ENCODE results near the gene FER.
"Not testable (repeated sequence)": the region's sequence is repeated elsewhere in the genome, so short reads cannot be mapped to it uniquely, and the experiment has no call there.

Gene FER

GRCh38 chr5:109052216-109052615 lies 304.5 kb downstream of the FER start:
- DNase-seq: not testable (repeated sequence)

DNA sequence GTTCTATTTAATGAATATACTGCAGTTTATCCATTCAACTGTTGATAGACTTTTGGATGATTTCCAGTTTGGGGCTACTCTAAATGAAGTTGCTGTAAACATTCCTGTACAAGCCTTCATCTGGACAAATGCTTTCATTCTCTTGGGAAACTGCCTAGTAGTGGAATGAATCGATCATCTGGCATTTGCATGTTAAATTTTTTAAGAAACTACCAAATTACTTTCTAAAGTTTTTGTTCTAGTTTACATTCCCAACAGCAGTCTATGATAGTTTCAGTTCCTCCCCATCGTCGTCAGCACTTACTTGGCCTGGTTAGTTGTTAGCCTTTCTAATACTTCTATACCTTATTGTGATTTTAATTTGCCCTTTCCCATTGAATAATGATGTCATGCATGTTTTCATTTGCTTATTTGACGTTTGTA lies 306.3 kb downstream of the FER start:
- DNase-seq: no peak

GRCh38 chr5:109060378-109061025 lies 312.8 kb downstream of the FER start:
- DNase-seq: no peak

DNA sequence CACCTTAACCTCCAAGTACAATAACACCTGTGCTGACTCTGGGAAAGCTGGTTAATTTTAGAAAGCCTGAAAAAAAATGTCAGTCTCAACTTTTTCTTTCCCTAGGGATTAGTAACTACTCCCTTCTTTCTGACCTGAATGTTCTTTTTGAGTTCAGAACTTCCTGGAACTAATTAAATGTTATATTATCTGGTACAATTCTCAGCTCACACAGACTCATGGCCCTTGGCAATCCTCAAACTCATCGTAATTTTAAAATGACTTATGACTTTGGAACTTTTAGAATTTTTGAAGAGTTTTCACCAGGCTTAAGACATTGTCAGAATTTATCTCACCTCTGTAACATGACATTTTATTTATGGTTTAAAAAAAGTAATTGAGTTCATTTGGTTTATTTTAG lies 315.0 kb downstream of the FER start:
- DNase-seq: no peak

DNA sequence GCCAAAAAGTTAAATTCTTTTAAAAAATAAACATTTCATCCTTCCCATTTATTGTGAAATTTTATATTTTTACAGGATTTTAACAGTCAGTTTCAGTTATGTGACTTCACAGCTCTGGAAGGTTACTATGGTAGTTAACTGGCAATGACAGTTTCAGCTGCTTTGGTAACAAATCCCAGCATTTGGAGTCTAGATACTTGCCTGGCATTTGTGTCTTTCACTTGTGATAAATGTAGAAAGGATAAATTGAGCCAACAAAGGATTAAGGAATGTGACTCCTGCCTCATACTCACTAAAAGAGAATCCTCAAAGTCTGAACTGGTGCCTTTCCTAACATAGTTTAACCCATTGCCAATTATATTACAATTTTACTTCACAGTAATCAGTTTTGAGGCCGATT lies 315.5 kb downstream of the FER start:
- DNase-seq: no peak

DNA sequence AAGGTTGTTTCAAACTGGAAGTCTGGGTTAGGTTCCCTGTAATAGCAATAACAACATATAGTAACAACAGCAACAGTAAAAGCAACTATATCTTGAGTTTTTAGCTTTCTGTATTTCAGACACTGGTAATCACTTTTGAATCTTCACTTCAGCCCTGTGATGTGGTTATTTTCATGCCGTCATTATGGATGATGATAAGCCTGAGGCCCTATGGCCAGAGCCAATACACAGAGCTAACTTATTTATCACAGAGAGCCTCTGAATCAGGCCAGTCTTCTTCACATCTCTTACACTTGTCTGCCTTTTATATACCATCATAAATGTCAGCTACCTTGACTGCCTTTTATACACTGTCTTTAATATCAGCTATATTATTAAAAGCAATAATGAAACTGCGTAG lies 329.0 kb downstream of the FER start:
- DNase-seq: no peak

DNA sequence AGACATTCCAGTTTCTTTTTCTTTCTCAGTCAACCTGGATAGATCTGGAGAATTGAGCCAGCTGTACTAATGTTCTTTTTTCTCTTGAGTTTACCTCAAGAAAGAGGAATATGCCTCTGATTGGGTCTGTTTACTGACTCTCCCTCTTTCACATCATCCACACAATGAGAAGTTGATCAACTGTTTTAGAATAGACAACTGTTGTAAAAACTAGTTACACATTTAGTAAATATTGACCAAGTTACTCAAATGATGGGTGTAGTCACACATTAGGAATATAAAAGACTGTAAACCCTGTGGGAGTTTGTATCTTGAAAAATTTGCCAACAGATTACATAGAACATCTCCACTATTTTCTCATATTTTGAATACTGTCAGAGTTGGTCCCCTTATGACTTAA lies 330.8 kb downstream of the FER start:
- no peak for DNase-seq

DNA sequence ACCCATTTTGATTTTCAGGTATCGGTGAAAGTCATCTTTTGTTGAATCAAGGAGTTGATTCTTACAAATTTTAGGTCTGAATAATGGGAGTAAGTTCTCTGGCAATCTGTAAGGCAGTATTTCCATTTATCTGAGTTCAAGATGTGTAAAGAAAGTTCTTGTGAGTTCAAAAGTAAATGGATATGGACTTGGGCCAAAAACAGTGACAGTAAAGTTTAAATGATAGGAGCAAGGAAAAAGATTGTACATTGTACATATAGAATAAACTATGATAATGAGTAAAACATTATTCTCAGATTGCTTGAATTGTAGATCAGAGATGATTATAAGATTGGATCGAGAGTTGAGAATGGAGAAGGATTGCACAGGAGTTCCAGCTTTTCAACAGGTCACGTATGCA lies 332.8 kb downstream of the FER start:
- no peak for DNase-seq

DNA sequence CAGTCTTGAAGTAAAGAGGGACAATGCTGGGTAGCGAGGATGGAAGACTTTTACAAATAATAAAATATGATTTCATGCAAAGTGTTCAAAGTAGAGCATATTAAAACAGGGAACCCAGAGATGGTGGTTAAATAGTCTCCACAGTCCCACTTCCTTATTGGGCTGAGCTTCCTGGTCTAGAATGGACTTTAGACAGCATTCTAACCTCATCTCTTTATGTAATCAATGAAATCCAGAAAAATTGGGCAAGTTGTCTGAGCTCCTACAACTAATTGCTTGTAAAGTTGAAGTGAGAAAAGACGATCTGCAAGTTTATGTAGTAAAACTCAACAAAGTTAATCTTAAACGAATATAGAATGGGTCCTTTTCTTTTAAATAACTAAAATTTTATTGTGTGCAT lies 333.2 kb downstream of the FER start:
- DNase-seq: no peak

DNA sequence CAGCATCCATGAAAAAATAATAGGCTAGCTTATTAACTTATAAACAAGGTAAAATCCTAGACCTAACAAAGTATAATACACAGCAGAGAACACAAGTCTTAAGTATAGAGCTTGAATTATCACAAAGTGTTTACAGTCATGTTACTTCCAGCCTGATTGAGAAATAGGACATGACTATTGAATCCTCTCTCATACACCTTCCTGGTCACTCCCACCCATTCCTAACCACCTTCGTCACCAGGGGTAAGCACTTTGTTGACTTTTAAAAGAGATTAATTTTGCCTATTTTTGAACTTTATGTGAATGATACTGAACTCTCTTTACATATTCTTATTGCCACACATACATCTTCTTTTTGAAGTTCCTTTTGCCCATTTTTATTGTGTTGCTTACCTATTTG lies 336.2 kb downstream of the FER start:
- no peak for DNase-seq

- no peak for DNase-seq
These were observed 341.5 kb downstream of the FER start for GRCh38 chr5:109089191-109089590.

DNA sequence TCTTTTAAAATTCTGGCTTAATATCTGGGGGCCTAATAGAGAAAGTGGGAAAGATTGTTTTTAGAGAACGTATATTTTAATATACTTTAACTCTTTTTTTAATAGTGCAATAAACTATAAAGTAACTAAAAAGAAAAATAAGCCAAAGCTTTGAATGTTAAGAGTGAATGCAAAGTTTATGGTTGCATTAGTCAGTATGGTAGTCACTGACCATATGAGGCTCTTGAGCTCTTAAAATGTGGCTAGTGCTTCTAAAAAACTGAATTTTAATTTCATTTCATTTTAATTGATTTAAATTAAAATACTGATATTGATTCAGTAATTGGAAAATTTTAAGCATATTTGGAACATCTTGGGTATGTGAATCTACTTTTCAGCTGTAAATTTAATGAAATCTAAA lies 351.4 kb downstream of the FER start:
- no peak for DNase-seq

GRCh38 chr5:109100971-109101370 lies 353.3 kb downstream of the FER start:
- no peak for DNase-seq

DNA sequence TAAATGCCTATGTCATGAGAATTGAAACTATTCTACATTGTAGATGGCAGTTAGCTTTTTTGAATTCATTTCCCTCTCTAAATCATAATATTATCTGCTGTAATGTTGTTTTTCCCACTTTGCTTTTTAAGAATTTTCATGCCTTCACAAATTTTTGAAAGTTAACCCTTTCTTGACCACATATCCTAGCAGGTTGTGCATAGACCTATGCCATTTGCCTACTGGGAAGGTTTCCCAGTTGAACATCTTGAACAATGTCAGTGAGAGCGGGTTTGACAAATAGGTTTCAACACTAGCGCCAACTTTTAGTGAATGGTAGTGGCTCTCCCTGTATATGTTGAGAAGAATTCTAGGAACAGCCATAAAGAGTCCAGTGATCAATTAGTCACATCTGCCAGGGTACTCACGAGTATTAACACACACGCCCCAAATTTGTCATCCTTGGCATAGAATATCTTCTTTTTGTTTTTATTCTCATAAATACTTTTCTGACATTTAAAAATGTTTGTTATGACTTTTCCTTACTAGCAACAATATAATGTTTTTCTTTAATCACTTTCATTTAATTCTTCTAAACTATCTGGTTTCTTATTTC lies 354.5 kb downstream of the FER start:
- no peak for DNase-seq

DNA sequence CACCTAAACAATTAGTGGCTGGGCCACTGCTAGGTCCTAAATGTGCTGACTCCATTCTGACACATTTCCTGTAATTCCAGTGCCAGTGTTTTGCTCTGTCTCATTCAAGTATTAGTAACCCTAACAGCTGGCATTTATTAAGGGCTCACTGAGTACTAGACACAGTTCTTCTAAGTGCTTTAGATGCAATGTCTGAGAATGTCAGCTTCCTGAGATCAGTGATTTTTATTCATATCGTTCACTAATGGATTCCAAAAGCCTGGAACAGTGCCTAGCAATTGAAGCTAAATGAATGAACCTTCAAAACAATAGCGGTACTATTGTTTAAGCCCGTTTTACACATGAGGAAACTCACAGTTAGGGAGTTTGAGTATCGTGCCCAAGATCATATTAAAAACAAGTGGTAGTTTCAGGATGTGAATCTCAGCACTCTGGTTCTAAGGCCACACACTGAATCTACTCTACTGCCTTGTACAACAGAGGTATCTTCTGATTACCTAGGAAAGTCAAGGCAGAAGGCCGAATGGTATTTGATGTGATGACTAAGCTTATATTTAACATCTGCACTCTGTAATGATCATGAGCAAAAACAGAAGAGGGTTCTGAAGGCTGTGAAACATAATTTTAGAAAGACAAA lies 358.1 kb downstream of the FER start:
- no peak for DNase-seq

DNA sequence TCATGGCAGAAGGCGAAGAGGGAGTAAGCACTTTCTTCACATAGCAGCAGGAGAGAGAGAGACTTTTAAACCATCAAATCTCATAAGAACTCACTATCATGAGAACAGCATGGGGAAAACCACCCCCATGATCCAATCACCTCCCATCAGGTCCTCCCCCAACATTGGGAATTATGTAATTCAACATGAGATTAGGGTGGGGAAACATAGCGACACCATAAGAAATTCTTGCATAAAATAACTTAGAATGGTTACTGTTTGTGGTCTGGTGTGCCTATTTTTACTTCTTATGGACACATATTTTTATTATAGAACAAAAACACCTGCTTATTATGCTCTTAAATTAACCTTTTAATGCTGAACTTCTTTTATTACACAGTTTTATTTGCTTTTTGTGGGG lies 364.0 kb downstream of the FER start:
- no peak for DNase-seq

GRCh38 chr5:109113608-109114007 lies 365.9 kb downstream of the FER start:
- DNase-seq: no peak

- DNase-seq: no peak
These were observed 373.5 kb downstream of the FER start for GRCh38 chr5:109121225-109121624.

DNA sequence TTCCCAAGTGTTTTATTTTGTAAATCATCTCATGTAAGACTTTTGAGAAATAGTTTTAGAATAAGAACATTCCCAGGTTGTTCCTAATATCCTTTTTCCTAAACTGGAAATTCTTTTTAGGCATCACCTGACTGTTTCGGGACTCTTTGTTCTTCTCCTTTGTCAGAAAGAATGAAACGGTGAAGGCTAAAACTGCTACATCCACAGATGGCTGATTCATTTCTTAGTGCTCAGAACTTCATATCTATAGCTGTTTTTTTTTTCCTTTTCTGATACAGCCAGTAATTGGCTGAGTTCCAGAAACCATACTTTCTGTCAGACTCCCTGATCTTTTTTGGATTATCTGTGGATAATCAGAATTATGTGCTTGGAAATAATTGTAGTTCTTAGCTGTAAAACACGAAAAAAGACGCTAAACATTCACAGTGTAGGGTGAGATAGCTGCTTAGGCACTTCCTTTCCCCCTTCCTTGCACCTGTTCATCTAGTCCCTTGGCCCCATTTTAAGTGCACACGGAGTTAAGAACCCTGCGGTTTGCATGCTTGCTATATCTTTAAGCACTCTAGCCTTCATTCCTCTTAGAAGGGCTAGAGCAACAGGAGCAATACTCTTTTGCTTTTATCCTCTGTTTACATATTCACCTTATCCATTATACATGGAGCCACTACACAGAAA lies 378.2 kb downstream of the FER start:
- DNase-seq: no peak

- peak; percentile 1 for DNase-seq
These were observed 378.8 kb downstream of the FER start for GRCh38 chr5:109126481-109126880.

- no peak for DNase-seq
These were observed 389.2 kb downstream of the FER start for GRCh38 chr5:109136906-109137305.

GRCh38 chr5:109141222-109142200 lies 393.8 kb downstream of the FER start:
- DNase-seq: no peak

- DNase-seq: no peak
These were observed 395.3 kb downstream of the FER start for GRCh38 chr5:109143031-109143430.
